ENCODE data around the gene FMO5. TPM values are rescaled to one million over a fixed set of nuclear protein-coding genes. Genes with fewer than 3 reads are reported as not detected.

The FMO5 gene
- total RNA-seq, 2 experiments from 2014 or later: 1.7 to 3.9 TPM

- TF ChIP-seq EZH2phosphoT487 (IDR thresholded peaks at IDR 0.05; ENCODE audit: borderline replicate concordance, low read depth, low read length) (no peak), CTCF (conservative IDR thresholded peaks at IDR 0.05; ENCODE audit: low read length) (peak; percentile 84)
- peak; percentile 97 for DNase-seq (ENCODE audit: low spot score)
- no TSS peak for BruUV-seq (replicated peaks)
- Histone ChIP-seq H4K20me1 (ENCODE audit: insufficient read depth, low read length) (no peaks in the 10 kb centered on the region), H3K36me3 (ENCODE audit: insufficient read depth, low read length) (peaks cover 5% of the 10 kb centered on the region; the same call in 1 of the 2 replicates), H2AFZ (ENCODE audit: low read length) (peak within 1 kb of the TSS; percentile 90), H3K4me2 (ENCODE audit: low read length) (peak within 1 kb of the TSS; percentile 90), H3K4me1 (ENCODE audit: insufficient read depth, low read length, poor library complexity, severe bottlenecking) (peaks cover 30% of the 10 kb centered on the region), H3K9me2 (ENCODE audit: insufficient read depth, low read length) (no peaks in the 10 kb centered on the region), H3K27ac (ENCODE audit: low read depth, low read length, poor library complexity, severe bottlenecking) (peak within 1 kb of the TSS; percentile 65), H3K9me3 (ENCODE audit: low read length) (no peaks in the 10 kb centered on the region), H3K79me2 (ENCODE audit: insufficient read depth, low read depth, low read length) (peaks cover 35% of the 10 kb centered on the region), H3K4me3 (ENCODE audit: low read depth, low read length, poor library complexity, severe bottlenecking) (peak within 1 kb of the TSS; percentile 87)
- ChIA-PET POLR2A (interaction anchor here (0.6 to 1.4 kb wide), 5 partner anchors 10 to 88 kb away, joined by 3 to 6 read pairs (median 3); partner anchors contain the start of gene CHD1L), CTCF (ENCODE audit: unreplicated experiment) (interaction anchor here (0.9 kb wide), 1 partner anchor 71 kb away, joined by 3 read pairs; no protein-coding TSS in a partner anchor)
- intact Hi-C loops (cut with micrococcal nuclease; ENCODE audit: unreplicated experiment): loop anchor here (1.0 kb wide), 1 partner anchor 70 kb away; the partner anchor contains the start of gene CHD1L
Observed at GRCh38 chr1:147172168-147173016, 52.7 kb downstream of the FMO5 start, which contains the start of gene PRKAB2. TSS of gene PRKAB2 (minus strand) at chr1:147172470. CDS start at chr1:147172144, 326 bp downstream.

- intact Hi-C loops (cut with micrococcal nuclease; ENCODE audit: unreplicated experiment): loop anchor here (1.0 kb wide), 1 partner anchor 71 kb away; the partner anchor contains the start of gene CHD1L
- ChIA-PET CTCF (ENCODE audit: unreplicated experiment) (no interaction called here), POLR2A (interaction anchor here (0.6 to 1.0 kb wide), 3 partner anchors 71 to 87 kb away, joined by 3 read pairs; no protein-coding TSS in a partner anchor)
- BruUV-seq (replicated peaks): no TSS peak
- H3K4me1 ChIP-seq (ENCODE audit: insufficient read depth, low read length, poor library complexity, severe bottlenecking): peaks cover 30% of the 10 kb centered on the region
- peak; percentile 19 for DNase-seq (ENCODE audit: low spot score)
- H3K4me3 ChIP-seq (ENCODE audit: low read depth, low read length, poor library complexity, severe bottlenecking): peak overlapping the region; percentile 87
- H4K20me1 ChIP-seq (ENCODE audit: insufficient read depth, low read length): no peaks in the 10 kb centered on the region
- H3K36me3 ChIP-seq (ENCODE audit: insufficient read depth, low read length): peaks cover 13% of the 10 kb centered on the region
- TF ChIP-seq EZH2phosphoT487 (IDR thresholded peaks at IDR 0.05; ENCODE audit: borderline replicate concordance, low read depth, low read length): no peak
- TF ChIP-seq CTCF (conservative IDR thresholded peaks at IDR 0.05; ENCODE audit: low read length): no peak
- H3K9me3 ChIP-seq (ENCODE audit: low read length): no peaks in the 10 kb centered on the region
- peaks cover 35% of the 10 kb centered on the region for H3K79me2 ChIP-seq (ENCODE audit: insufficient read depth, low read depth, low read length)
- peak overlapping the region; percentile 90 for H3K4me2 ChIP-seq (ENCODE audit: low read length)
- H3K9me2 ChIP-seq (ENCODE audit: insufficient read depth, low read length): no peaks in the 10 kb centered on the region
- H3K27ac ChIP-seq (ENCODE audit: low read depth, low read length, poor library complexity, severe bottlenecking): peak overlapping the region; percentile 65
- H2AFZ ChIP-seq (ENCODE audit: low read length): peak overlapping the region; percentile 83
Observed at GRCh38 chr1:147171399-147172167, 53.6 kb downstream of the FMO5 start.
